ENCODE results near the gene DDX52. TPM values are rescaled to one million over a fixed set of nuclear protein-coding genes. Genes with fewer than 3 reads are reported as not detected.

Gene DDX52
- total RNA-seq, 4 donors from 2014 or later: 18.1 to 20.4 (median 19.4) TPM

DNA sequence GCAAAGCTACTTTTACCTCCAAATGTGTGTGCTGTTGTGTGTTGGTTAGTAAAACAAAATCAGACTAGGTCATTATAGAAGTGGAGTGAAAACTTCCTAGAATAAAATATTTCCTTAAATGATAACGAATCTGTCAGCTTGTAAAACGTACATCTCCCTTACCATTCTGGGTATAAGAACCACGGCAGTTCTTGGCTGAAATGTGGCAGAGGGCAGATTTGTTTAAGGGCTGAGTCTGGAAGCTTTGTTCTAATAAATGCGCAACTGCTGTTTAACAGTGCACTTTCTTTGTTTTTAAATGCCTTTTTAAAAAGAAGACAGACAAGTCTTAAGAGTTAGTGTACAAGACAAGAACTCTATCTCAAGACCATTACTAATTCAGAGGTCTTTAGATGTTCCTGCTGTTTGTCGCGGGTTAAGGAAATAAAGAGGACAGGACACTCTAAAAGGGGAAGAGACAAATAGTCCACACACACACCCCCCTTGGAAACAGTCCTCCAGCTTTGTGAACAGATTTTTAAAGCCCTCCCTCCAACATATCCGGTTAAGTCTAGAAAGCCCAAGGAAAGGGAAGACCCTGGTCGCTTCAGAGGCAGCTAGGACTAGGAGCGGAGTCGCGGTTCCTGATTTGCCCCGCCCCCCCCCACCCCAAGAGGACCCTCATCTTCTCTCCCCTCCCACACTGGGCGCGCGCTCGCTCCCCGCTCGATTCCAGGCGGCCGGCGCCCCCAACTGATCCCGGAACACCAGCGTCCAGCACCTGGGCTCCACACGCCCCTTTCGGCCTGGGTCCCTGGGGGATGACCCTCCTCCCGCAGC, 34.7 kb downstream of the DDX52 start:
- intact Hi-C loops (cut with DNase I; ENCODE audit: low total_unique reads): no loop called here
- no peak for TF ChIP-seq POLR2A (IDR thresholded peaks at IDR 0.05)
- TF ChIP-seq, protein P1, sequence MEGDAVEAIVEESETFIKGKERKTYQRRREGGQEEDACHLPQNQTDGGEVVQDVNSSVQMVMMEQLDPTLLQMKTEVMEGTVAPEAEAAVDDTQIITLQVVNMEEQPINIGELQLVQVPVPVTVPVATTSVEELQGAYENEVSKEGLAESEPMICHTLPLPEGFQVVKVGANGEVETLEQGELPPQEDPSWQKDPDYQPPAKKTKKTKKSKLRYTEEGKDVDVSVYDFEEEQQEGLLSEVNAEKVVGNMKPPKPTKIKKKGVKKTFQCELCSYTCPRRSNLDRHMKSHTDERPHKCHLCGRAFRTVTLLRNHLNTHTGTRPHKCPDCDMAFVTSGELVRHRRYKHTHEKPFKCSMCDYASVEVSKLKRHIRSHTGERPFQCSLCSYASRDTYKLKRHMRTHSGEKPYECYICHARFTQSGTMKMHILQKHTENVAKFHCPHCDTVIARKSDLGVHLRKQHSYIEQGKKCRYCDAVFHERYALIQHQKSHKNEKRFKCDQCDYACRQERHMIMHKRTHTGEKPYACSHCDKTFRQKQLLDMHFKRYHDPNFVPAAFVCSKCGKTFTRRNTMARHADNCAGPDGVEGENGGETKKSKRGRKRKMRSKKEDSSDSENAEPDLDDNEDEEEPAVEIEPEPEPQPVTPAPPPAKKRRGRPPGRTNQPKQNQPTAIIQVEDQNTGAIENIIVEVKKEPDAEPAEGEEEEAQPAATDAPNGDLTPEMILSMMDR (IDR thresholded peaks at IDR 0.05): no peak
- WGBS, 2 donors: 0% methylated on average over 13 to 22 of the region's 26 CpGs
- peak in 1 of 2 donors; percentile 40 for DNase-seq (ENCODE audit: low spot score in 2 of 2)
- H3K4me3 ChIP-seq (ENCODE audit: low read depth, poor library complexity, severe bottlenecking): peak overlapping the region; percentile 95

DNA sequence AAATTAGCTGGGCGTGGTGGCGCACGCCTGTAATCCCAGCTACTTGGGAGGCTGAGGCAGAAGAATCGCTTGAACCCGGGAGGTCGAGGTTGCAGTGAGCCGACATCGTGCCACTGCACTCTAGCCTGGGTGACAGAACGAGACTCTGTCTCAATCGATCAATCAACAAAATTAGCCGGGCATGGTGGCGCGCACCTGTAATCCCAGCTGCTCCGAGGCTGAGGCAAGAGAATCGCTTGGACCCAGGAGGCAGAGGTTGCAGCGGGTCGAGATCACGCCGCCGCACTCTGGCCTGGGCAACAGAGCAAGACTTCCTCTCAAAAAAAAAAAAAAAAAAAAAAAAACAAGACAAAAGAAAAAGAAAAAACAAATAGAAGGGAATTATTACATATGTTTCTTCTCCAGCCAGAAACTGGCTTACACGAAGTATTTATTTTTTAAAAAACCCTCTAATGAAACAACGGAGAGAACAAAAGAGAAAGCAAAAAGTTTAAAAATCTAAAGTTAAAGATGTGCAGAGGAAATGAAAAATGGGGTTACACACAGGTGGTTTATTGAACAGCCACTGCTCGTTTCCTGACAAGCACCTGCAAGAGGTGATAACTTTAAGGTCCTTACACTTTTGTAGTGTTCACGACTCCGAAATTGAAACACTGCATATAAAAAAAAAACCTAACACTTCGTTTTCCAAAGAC, 35.5 kb downstream of the DDX52 start:
- no peak overlapping the region for H3K4me3 ChIP-seq (ENCODE audit: low read depth, poor library complexity, severe bottlenecking)
- WGBS, 2 donors: 69 to 79% methylated on average over 26 of the region's 26 CpGs
- intact Hi-C loops (cut with DNase I; ENCODE audit: low total_unique reads): loop anchor here (1.0 kb wide), 1 partner anchor 16 kb away; no protein-coding TSS in a partner anchor
- no peak for DNase-seq (ENCODE audit: low spot score in 2 of 2)
- TF ChIP-seq, protein P1 (IDR thresholded peaks at IDR 0.05): no peak
- TF ChIP-seq POLR2A (IDR thresholded peaks at IDR 0.05): no peak

DNA sequence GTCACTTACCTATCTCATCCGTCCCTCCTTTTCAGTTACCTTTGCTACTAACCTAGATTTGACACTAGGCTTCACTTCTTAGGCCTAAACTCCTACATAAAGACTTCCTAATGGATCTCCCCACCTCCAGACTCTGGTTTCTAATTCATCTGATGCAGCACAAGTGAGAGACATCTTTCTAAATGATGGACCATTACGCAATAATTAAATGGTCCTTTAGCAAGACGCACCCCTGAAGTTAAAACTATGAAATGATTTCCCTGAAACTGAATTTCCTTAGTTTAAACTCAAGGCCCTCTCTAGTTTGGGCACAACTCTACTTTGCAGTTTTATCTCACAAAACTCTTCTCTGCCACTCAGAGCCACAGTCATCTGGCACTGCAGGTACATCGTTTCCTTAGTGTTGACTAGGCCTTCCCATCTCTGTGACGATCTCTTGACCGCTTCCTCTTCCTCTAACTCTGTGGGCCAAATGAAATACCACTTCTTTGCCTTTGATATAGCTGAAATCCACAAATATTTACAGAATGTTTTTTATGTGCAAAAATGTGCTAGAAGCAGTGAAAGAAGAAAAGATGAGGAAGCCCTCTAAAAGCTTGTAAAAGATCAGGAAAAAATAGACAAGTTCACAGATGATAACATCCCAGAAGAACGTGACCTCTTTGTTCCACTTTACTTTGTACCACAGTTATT, 37.3 kb downstream of the DDX52 start:
- no peak for DNase-seq (ENCODE audit: low spot score in 2 of 2)
- TF ChIP-seq POLR2A (IDR thresholded peaks at IDR 0.05): no peak
- TF ChIP-seq, protein P1 (IDR thresholded peaks at IDR 0.05): no peak
- H3K4me3 ChIP-seq (ENCODE audit: low read depth, poor library complexity, severe bottlenecking): no peak overlapping the region
- intact Hi-C loops (cut with DNase I; ENCODE audit: low total_unique reads): no loop called here
- 80% methylated on average over 7 of the region's 7 CpGs for WGBS, 2 donors

DNA sequence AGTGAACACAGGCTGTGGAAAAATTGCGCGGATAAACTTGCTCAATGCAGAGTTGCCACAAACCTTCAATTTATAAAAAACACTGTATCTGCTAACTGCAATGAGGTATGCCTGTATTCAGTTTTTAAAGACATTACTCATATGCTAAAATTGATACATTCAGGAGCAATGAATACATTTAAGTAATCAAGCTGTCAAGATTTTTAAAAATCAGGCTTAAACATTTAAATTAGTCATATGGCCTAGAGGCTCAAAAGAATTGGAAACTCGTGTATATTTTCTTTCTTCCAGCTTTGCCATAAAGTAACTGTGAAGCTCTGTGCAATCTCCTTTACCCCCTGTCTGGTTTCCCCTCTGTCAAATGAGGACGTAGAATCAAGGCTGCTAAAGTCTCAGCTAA, 38.2 kb downstream of the DDX52 start:
- TF ChIP-seq, protein P1 (IDR thresholded peaks at IDR 0.05): no peak
- TF ChIP-seq POLR2A (IDR thresholded peaks at IDR 0.05): no peak
- intact Hi-C loops (cut with DNase I; ENCODE audit: low total_unique reads): no loop called here
- WGBS, 2 donors: 61 to 62% methylated on average over 4 of the region's 4 CpGs
- no peak for DNase-seq (ENCODE audit: low spot score in 2 of 2)
- H3K4me3 ChIP-seq (ENCODE audit: low read depth, poor library complexity, severe bottlenecking): no peak overlapping the region

DNA sequence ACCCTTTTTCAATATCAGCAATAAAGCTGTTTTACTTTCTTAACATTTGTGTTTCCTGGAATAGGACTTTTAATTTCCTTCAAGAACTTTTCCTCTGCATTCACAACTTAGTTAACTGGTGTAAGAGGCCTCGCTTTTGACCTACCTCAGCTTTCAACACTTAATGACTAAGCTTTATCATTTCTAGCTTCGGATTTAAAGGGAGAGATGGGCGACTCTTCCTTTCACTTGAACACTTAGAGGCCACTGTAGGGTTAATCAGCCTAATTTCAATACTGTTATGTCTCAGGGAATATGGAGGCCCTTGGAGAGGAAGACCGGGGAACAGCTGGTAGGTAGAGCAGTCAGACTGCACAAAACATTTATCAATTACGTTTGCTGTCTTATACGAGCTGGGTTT, 38.7 kb downstream of the DDX52 start:
- DNase-seq (ENCODE audit: low spot score in 2 of 2): no peak
- intact Hi-C loops (cut with DNase I; ENCODE audit: low total_unique reads): no loop called here
- no peak overlapping the region for H3K4me3 ChIP-seq (ENCODE audit: low read depth, poor library complexity, severe bottlenecking)
- TF ChIP-seq POLR2A (IDR thresholded peaks at IDR 0.05): no peak
- TF ChIP-seq, protein P1 (IDR thresholded peaks at IDR 0.05): no peak
- WGBS, 2 donors: 60 to 69% methylated on average over 6 of the region's 6 CpGs

Measured in lower leg skin (tissue), 4 donors.